H1 (cell line): ENCODE results near the gene RBM34. TPM values are rescaled to one million over a fixed set of nuclear protein-coding genes. Genes with fewer than 3 reads are reported as not detected.

Source experiments
- CHD7 ChIP-seq: fragments of 300-600 bp; sonication (generic); IDR thresholded peaks from 2 replicates; pipeline ENCODE4 v1.7.1; 2012; ENCODE audit warnings: low read length, moderate library complexity, mild to moderate bottlenecking, inconsistent platforms; ENCODE audit not compliant: insufficient replicate concordance
- MAFK ChIP-seq: IDR thresholded peaks from 2 replicates; pipeline ENCODE4 v1.6.1; 2012; ENCODE audit warnings: low read depth, mild to moderate bottlenecking, improper control_type of control experiment, low read length
- POLR2A ChIP-seq, 2 experiments: IDR thresholded peaks; 1 replicate in 1 of 2; 2 replicates in 1 of 2; pipeline ENCODE4 v1.6.1; 2011; ENCODE audit warnings: low read depth in 2 of 2, low read length in 2 of 2, mild to moderate bottlenecking in 2 of 2; ENCODE audit errors: control extremely low read depth in 1 of 2
- polyA plus RNA-seq, 7 experiments: library from polyadenylated mRNA; depleted of rRNA in 3 of 7; stranded (reverse) in 5 of 7; unstranded in 2 of 7; fragments of >200 nt in 5 of 7; fragments of 200-250 nt in 2 of 7; gene quantifications; 1 replicate in 5 of 7; 2 replicates in 1 of 7; 4 replicates in 1 of 7; pipeline versions ENCODE4 v1.2.1 to v1.2.3, GENCODE V29; 2011 to 2013; ENCODE audit warnings: missing spikeins in 2 of 7, mixed read lengths in 2 of 7
- total RNA-seq: library from RNA; stranded (reverse); fragmentation: NEBNext Ultra II Directional; extraction: Animal tissue kit (Norgen Biotek cat#: 25700); gene quantifications from 2 replicates; pipeline ENCODE4 v1.2.1, GENCODE V29; 2021

The RBM34 gene
- total and polyA plus RNA-seq, 2 of the 8 experiments (the other 6 are each of a cell fraction or from before 2014, with no cell fraction given), result 18.8 to 108 TPM

GRCh38 chr1:235152235-235152634 is 8.8 kb downstream of the RBM34 start (continued):
- TF ChIP-seq CHD7 (no peak), POLR2A (IDR thresholded peaks at IDR 0.05; ENCODE audit: control extremely low read depth in 1 of 2, low read depth in 2 of 2, low read length in 2 of 2) (no peak), MAFK (no peak)
